ENCODE data around the gene OGFOD2.

DNA sequence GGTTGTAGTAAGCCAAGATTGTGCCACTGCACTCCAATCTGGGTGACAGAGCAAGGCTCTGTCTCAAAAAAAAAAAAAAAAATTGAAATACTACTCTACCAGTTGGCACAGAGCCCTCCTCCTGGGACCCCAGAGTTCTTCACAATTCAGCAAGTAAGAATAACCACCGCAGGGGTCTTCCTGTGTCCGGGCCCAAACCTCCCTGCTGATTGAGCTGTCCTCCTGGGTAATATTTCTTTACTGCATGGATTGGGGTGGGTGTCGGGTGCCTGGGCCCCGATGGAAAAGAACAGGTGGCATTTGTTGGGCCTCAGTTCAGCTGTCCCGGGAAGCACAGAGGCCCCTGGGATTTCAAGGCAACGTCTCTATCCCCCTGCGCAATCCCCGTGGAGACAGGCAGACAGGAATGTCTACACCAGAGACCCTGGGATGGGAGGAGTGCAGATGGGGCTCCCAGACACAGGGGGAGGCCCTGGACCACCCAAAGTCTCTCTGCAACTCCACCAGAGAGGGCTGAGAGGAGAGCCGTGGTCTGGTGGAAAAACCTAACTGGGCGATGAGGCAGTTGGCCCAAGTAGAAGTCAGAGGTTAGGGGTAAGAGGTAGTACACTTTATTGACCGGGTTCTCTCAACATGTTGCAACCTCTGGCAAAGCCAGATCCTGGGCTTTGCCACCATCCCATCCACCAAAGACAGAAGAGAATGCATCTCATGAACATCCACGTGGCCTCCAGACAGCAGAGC is 46.5 kb upstream of the OGFOD2 start:
- TF ChIP-seq CTCF (conservative IDR thresholded peaks at IDR 0.05) (no peak), ZFX (IDR thresholded peaks at IDR 0.05) (no peak)
